ENCODE data around the gene PHF13.
"Not testable (repeated sequence)": the region's sequence is repeated elsewhere in the genome, so short reads cannot be mapped to it uniquely, and the experiment has no call there.

PHF13 gene

DNA sequence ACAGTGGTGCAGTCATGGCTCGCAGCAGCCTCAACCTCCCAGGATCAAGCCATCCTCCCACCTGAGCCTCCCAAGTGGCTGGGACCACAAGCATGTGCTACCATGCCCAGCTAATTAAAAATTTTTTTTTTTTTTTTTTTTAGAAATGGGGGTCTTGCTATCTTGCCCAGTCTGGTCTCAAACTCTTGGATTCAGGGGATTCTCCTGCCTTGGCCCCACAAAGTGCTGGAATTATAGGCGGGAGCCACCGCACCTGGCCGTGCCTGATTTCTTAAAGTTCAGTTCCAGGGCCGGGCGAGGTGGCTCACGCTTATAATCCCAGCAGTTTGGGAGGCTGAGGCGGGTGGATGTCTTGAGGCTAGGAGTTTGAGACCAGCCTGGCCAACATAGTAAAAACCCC is 17.5 kb downstream of the PHF13 start:
- DNase-seq (ENCODE audit: low read depth): no peak

GRCh38 chr1:6632588-6633514 is 19.3 kb downstream of the PHF13 start:
- no peak for DNase-seq (ENCODE audit: low read depth)

GRCh38 chr1:6634371-6635052 is 21.0 kb downstream of the PHF13 start:
- DNase-seq (ENCODE audit: low read depth): peak; percentile 12

- DNase-seq (ENCODE audit: low read depth): no peak
Observed at GRCh38 chr1:6635161-6635909, 21.8 kb downstream of the PHF13 start.

- no peak for DNase-seq (ENCODE audit: low read depth)
Observed at GRCh38 chr1:6635910-6636760, 22.6 kb downstream of the PHF13 start.

DNA sequence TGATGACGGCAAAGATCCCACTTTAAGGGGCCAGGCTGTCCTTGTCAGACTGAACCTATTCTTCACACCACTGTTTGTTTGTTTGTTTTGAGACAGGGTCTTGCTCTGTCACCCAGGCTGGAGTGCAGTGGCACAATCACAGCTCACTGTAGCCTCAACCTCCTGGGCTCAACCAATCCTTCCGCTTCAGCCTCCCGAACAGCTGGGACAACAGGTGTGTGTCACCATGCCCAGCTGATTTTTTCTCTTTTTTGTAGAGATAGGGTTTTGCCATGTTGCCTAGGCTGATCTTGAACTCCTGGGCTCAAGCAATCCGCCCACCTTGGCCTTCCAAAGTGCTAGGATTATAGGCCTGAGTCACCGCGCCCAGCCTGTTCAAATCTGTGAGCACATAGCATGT is 23.2 kb downstream of the PHF13 start:
- DNase-seq (ENCODE audit: low read depth): not testable (repeated sequence)

DNA sequence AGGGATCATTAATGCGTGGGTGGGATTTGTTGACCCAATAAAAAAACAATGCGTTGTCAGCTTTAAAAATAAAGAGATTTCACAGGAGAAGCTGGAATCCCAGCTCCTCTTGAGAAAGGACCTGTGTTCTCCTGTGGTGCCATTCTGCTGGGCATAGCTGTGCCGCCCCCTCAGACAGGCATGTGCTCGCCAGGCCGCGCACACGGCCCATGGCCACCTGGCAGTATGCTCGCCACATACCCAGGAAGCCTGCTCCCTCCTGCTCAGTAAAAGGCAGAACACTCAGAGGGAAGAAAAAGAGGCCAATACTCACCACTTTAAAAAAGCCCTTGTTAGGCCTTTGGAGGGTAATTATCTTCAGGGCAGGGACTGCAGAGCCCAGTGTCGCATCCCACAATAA is 24.2 kb downstream of the PHF13 start:
- no peak for DNase-seq (ENCODE audit: low read depth)

- no peak for DNase-seq (ENCODE audit: low read depth)
Observed at GRCh38 chr1:6638226-6638625, 24.7 kb downstream of the PHF13 start.

- not testable (repeated sequence) for DNase-seq (ENCODE audit: low read depth)
Observed at GRCh38 chr1:6640867-6641266, 27.3 kb downstream of the PHF13 start.

DNA sequence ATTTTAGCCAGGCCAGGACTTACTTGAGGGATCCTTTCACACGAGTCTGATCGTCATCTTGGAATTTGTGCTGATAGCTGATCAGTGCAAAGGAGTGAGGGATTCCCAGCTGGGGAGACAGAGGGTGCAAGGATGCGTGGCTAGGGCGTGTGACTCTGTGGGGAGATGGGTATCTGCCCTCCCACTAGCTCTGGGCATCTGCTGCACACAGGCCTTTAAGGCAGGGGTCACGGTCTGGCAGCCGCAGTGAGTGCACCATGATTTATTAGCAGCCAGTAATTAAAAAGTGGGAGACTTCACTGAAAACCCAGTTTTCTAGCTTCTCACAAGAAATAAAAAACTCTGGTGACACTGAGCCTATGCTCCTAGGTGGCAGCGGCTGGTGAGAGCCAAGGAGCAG is 31.5 kb downstream of the PHF13 start:
- no peak for DNase-seq (ENCODE audit: low read depth)

GRCh38 chr1:6646499-6647148 is 33.1 kb downstream of the PHF13 start:
- peak; percentile 13 for DNase-seq (ENCODE audit: low read depth)

DNA sequence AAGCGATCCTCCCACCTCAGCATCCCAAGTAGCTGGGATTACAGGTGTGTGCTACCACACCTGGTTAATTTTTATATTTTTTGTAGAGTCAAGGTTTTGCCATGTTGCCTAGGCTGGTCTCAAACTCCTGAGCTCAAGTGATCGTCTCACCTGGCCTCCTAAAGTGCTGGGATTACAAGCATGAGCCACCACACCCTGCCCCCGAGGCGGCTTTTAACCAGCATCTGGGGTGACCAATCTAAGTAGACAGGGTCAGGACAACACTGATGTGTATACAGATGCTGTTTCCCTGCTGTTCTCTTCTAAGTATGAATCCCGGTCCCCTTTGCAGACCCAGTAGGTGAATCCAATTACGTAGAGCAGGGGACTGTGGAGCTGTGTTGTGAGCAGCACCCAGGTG is 35.0 kb downstream of the PHF13 start:
- DNase-seq (ENCODE audit: low read depth): no peak

- DNase-seq (ENCODE audit: low read depth): no peak
Observed at GRCh38 chr1:6651909-6652308, 38.4 kb downstream of the PHF13 start.

- no peak for DNase-seq (ENCODE audit: low read depth)
Observed at GRCh38 chr1:6652986-6653385, 39.5 kb downstream of the PHF13 start.

- DNase-seq (ENCODE audit: low read depth): no peak
Observed at GRCh38 chr1:6653436-6654290, 40.1 kb downstream of the PHF13 start.

DNA sequence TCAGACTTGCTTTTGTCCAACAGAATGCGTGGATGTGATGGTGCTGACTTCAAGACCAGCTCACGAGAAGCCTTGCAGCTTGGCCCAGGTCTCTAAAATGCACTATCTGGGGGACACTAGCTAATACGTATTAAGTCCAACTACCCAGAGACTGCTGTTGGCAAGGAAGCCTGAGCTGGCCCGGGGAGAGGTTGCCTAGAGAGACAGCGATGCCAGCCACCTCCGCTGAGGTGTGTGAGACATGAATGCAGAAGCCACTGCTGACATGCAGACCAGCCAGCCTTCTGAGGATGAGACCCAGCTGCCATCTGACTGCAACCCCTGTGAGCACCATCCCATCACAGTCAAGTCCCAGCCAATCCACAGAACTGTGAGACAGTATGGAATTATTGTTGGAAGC is 43.6 kb downstream of the PHF13 start:
- DNase-seq (ENCODE audit: low read depth): no peak

DNA sequence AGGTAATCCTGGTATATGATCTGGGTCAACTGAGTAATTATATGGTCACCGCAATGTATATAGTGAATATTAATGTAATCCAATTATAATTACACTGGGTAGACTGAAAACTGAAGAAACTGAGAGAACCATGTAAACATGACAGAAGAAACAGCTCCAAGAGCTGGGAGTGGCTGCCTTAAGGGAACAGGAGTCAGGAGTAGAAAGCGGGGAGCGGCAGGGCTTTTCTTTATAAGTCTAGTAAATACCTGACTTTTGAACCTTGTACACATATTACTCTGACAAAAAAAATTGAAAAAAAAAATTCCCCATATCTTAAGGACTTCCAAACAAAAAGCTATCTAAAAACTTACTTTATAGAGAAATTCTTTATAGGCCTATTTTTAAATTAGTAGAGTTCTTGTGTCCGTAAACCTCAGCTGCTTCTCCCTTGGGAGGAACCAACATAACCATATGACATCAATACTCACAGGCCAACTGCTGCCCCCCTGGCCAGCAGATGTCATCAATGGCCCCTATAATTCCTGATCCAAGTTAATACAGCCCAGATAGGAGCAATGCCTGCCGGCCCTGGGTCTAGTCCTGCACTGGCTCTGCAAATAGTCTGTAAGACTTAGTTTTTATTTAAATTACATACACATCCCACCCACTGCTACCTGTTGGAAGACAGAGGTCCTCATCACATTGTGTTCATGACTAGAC is 45.0 kb downstream of the PHF13 start:
- DNase-seq (ENCODE audit: low read depth): no peak

DNA sequence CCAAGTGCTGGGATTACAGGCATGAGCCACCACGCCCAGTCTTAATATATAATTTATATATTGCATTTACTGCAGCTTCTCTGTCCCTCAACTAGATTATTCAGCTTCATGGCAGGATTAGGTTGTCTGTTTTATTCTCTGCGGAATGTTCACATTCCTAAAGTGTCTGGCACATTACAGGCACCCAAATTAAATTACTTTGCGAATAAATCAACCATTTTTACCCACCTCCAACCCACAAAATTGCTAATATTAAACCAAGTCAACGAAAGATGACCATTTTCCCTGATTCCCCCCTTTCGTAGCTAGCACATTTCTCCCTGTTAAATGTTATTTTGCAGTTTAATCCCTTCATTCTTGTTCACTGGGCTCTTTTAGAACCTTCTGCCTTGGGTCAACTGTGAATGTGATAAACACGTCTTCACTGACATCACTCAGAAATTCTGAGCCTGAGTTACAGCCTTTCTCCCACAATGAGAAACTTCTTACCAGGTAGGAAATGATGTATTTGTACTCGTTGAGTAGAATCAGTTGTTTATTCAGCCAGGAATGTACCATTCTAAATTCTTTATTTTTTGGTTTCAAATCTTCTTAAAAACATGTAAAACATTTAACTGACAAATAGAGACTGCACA is 47.0 kb downstream of the PHF13 start:
- DNase-seq (ENCODE audit: low read depth): no peak

DNA sequence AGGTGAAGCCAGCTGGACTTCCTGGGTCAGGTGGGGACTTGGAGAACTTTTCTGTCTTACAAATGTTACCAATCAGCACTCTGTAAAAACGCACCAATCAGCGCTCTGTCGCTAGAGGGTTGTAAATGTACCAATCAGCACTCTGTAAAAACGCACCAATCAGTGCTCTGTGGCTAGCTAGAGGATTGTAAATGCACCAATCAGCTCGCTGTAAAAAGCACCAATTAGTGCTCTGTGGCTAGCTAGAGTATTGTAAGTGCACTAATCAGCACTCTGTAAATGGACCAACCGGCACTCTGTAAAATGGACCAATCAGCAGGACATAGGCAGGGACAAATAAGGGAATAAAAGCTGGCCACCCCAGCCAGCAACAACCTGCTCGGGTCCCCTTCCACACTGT is 48.9 kb downstream of the PHF13 start:
- DNase-seq (ENCODE audit: low read depth): not testable (repeated sequence)

Data from stimulated activated CD4-positive, alpha-beta T cell treated with anti-CD3 and anti-CD28 coated beads, Interleukin-2, amount 100 ng/mL, for 4 hours (primary cell).